NCI-H82 treated with DMSO at 0.1 percent for 48 hours (cell line): Measurements from ENCODE around the gene RPRD2.
"Not testable (repeated sequence)": the region's sequence is repeated elsewhere in the genome, so short reads cannot be mapped to it uniquely, and the experiment has no call there.

ENCODE experiments used
- DNase-seq: peaks from one replicate; lab custom pipeline; 2025; ENCODE audit not compliant: unreplicated experiment; lab: John Stamatoyannopoulos, UW

RPRD2 gene

GRCh38 chr1:150388241-150388640, 24.3 kb downstream of the RPRD2 start:
- no peak for DNase-seq

DNA sequence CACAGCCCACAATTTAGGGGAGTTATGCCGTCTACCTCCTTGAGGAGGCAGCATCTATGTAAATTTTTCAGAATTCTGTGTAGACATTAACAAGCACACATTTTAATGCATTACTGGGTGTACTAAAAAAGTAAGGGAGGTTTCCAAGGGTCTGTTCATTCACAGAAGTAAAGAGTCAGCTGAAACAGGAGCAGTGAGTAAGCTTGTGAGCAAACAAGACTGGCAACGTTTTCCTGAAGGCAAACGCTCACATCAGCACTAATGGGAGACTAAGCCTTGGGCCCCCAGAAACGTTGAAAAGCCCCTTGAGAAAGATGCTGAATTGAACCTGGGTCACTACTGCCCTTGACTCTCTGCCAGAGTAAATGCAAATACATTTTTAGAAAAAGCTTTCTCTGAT, 25.7 kb downstream of the RPRD2 start:
- DNase-seq: no peak

DNA sequence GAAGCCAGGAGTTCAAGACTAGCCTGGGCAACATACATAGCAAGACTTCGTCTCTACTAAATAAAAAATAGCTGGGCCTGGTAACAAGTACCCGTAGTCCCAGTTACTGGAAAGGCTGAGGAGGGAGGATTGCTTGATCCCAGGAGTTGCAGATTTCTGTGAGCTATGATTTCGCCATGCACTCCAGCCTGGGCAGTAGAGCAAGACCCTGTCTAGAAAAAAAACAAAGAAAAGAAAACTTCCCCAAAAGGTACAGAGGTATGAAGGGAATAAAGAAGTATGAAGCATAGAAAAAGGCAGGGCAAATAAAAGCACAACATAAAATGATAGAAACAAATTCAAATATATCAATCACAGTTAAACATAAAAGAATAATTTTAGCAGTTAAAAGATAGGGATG, 28.7 kb downstream of the RPRD2 start:
- no peak for DNase-seq

GRCh38 chr1:150395115-150395514, 31.2 kb downstream of the RPRD2 start:
- DNase-seq: not testable (repeated sequence)

- no peak for DNase-seq
These were observed 33.6 kb downstream of the RPRD2 start for GRCh38 chr1:150397392-150398032.

DNA sequence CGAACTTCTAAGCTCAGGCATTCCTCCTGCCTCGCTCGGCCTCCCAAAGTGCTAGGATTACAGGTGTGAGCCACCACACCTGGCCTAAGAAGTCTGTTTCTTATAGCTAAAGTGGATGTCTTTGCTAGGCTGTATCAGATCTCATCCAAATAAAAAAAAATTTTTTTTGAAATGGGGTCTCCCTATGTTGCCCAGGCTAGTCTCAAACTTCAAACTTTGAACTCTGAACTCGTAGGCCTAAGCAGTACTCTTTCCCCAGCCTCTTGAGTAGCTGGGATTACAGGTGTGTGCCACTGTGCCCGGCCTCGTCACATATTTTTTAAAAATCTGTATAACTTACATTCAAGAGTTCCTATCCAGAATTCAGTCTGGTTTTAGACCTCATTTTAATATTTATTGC, 40.5 kb downstream of the RPRD2 start:
- no peak for DNase-seq

DNA sequence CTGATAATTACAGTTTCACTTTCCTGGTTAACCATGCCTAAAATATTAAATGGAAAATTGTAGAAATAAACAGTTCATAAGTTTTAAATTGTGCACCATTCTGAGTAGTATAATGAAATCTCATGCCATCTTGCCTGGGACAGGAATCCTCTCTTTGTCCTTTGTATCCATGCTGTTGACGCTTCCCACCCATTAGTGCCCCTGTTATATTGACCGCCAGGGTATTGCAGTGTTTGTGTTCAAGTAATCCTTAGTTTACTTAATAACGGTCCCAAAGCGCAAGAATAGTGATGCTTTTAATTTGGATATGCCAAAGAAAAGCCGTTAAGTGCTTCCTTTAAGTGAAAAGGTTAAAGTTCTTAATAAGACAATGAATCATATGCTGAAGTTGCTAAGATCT, 41.7 kb downstream of the RPRD2 start:
- DNase-seq: no peak

DNA sequence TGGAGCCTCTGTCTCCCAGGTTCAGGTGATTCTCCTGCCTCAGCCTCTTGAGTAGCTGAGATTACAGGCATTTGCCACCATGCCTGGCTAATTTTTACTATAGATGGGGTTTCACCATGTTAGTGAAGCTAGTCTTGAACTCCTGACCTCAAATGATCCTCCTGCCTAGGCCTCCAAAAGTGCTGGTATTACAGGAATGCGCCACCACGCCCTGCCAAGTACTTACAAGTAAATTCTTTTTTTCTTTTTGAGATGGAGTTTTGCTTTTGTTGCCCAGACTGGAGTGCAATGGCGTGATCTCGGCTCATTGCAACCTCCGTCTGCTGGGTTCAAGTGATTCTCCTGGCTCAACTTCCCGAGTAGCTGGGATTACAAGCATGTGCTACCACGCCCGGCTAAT, 42.5 kb downstream of the RPRD2 start:
- no peak for DNase-seq

- no peak for DNase-seq
These were observed 43.4 kb downstream of the RPRD2 start for GRCh38 chr1:150407330-150407729.

DNA sequence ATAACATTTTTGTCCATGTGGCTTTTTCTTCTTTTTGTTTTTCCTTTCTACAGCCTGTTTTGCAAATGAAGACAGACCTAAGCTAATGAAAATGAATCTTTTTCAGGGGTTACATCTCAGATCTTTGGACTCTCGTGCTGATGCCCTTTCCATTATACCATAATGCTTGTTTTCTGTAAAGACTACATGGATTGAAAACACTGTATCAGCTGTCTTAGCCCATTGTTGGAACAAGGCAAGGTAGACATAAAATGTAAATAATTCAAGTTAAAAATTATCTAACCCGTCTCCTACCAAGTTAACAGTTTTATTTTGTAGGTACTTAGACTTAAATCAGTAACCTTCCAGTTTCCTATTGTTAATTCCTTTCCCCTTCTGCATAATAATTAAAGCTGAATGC, 44.9 kb downstream of the RPRD2 start:
- DNase-seq: no peak

DNA sequence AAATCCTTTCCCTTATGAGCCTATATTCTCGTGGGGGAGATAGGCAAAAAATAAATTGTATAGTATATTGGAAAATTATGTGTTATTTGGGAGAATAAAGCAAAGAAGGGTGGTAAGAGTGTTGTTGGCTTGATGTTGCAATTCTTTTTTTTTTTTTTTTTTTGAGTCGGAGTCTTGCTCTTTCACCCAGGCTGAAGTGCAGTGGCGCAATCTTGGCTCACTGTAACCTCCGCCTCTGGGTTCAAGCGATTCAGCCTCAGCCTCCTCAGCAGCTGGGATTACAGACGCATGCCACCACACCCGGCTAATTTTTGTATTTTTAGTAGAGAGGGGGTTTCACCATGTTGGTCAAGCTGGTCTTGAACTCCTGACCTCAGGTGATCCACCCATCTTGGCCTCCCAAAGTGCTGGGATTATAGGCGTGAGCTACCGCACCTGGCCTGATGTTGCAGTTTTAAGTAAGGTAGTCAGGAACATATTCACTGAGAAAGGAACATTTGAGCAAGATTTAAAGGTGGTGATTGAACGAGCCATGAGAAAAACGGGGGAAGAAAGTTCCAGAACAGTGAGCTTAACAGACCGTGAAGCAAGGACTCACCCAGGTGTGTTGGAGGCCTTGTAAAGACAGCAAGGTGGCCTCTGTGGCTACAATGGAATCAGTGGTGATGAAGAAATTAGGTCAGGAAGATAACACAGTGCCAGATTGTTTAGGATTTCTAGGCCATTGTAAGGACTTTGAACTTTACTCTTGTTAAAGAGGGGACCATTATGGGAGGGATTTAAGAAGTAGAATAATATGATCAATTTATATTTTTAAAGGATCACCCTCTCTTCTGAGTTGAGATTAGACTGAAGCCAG, 45.8 kb downstream of the RPRD2 start:
- no peak for DNase-seq

GRCh38 chr1:150410582-150411101, 46.7 kb downstream of the RPRD2 start:
- DNase-seq: no peak

DNA sequence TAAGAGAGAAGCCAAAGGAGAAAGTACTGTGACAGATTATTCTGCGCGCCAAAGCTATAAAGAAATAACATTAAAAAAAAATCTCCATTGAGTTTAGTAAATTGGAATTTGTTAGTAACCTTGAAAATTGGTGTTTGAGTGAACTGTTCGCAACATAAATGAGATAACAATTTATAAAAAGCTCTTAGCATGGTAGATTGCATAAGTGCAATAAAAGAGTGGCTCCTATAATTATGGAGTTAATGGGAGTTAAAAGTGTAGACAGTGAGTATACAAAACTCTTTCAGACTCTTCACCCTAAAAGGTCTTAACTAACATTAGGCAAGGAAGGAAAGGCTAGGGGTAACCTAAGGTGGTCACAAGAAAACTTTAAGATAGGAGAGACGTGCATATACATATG, 50.6 kb downstream of the RPRD2 start:
- no peak for DNase-seq

DNA sequence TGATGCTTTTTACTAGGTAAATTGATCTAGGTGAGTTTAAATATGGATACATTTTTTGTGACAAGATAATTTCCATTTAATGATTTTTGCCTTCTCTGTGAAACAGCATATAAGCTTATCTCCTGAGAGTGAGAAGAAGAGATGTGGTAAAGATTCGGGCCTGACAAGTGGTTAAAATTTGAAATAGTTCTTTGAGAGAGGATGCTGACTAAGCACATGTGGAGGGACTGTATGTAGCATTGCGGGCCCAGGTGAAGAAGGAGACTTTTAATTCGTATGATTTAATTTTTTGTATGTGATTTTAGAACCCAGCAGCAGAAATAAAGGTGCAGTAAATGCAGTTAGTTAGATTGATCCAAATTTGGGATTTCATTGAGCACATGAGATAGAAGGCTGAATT, 51.9 kb downstream of the RPRD2 start:
- no peak for DNase-seq

DNA sequence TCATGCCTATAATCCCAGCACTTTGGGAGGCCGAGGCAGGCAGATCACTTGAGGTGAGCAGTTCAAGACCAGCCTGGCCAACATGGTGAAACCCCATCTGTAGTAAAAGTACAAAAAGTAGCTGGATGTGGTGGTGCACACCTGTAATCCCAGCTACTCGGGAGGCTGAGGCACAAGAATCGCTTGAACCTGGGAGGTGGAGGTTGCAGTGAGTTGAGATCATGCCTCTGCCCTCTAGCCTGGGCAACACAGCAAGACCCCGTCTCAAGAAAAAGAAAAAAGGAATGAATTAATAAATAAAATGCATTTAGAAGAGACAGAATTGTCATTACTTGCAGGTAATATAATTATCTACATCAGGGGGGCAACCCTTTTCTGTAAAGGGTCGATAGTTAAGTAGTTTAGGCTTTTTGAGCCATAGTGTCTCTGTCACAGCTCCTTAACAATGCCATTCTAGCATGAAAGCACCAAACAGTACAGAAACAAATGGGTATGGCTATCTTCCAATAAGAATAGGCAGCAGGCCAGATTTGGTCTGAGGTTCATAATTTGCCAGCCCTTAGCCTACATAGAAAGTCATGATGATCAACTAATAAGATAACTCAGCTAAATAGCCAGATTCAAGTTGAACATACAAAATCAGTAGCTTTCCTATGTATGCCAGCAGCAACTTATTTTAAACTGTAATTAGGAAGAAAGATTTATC, 56.8 kb downstream of the RPRD2 start:
- no peak for DNase-seq

DNA sequence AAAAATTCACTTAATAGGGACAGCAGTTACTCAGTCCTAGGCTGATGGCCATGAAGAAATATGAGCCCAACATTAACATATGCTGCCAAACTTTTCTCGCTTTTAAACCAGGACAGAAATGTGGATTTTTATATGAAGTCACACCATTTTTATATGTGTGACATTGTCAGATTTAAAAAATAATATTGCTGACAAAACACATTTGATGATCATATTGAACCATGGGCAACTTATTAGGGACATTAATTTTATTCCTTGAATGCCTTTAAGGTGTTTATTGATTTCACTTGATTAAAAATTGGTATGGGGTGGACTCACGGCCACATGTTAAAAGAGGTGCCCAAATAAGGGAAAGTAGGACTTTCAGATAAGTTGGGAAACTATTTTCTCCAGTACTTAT, 58.6 kb downstream of the RPRD2 start:
- DNase-seq: no peak

DNA sequence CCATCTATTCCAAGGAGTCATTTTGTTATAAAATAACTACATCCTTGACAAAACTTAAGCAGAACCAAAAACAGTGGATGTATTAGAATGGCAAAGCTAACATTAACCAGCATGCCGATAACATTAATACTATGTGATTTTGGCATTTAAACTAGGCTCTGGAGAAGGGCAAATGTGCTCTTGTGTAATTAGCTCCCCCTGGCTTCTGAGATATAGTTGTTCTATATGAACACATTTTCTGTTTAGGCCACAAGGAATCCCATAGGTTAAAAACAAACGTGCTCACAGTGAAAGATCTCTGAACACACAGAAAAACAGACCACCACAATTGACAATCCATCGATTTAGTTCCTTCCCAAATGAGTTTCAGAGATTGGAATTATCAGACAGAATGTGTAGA, 65.9 kb downstream of the RPRD2 start:
- DNase-seq: no peak

DNA sequence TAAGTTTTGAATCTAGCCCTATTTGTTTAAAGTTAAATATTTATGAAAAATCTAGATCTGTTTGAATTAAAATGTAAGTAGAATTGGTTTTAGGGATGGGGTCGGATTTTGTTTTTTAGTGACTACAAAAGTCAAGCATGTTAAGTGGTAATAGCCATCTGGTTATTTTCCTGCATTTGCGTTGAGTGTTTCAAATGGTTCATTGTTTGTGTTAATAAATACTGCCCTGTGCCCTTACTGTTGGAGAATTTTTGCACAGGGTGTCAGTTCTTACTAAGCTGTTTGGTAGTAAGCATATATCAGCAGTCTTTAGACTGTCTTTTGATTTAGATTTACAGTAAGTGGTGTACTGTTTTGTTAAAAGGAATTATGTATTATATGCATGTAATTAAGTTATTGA, 77.2 kb downstream of the RPRD2 start:
- no peak for DNase-seq

- no peak for DNase-seq
These were observed 80.3 kb downstream of the RPRD2 start for GRCh38 chr1:150444232-150444631.

GRCh38 chr1:150456146-150456647, 92.2 kb downstream of the RPRD2 start:
- DNase-seq: no peak

GRCh38 chr1:150464422-150464826, 100.5 kb downstream of the RPRD2 start:
- peak; percentile 31 for DNase-seq

DNA sequence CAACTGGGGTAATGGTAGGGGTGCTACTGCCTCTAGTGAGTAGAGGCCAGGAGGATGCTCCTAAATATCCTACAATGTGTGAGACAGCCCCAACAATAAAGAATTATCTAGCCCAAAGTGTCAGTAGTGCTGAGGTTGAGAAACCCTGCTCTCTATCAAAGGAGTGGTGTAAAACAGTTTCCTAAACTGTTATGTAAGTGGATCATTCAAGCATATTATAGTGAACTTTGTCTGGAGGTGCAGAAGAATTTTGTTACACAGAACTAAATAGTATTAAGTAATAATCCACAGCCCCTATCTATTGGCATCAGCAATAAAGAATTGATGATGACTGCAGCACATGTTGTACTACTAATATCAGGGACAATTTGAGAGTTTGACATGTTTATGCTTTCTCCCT, 103.0 kb downstream of the RPRD2 start:
- DNase-seq: no peak
